Neural progenitor cell (in vitro differentiated cells): ENCODE results near the gene ADRA2A.

ENCODE experiments used
- EZH2 ChIP-seq: fragments of 200-600 bp; sonication (generic); IDR thresholded peaks from 2 replicates; pipeline ENCODE4 v1.6.1; 2017; ENCODE audit warnings: antibody characterized with exemption, mild to moderate bottlenecking, moderate library complexity
- EZH2phosphoT487 ChIP-seq: fragments of 200-600 bp; sonication (generic); IDR thresholded peaks from 2 replicates; pipeline ENCODE4 v1.6.1; 2017; ENCODE audit warnings: antibody characterized with exemption
- TF ChIP-seq, protein P1 (sequence below): fragments of 200-600 bp; sonication (generic); IDR thresholded peaks from 2 replicates; pipeline ENCODE4 v1.5.1; 2017; ENCODE audit warnings: antibody characterized with exemption, mild to moderate bottlenecking

DNA sequence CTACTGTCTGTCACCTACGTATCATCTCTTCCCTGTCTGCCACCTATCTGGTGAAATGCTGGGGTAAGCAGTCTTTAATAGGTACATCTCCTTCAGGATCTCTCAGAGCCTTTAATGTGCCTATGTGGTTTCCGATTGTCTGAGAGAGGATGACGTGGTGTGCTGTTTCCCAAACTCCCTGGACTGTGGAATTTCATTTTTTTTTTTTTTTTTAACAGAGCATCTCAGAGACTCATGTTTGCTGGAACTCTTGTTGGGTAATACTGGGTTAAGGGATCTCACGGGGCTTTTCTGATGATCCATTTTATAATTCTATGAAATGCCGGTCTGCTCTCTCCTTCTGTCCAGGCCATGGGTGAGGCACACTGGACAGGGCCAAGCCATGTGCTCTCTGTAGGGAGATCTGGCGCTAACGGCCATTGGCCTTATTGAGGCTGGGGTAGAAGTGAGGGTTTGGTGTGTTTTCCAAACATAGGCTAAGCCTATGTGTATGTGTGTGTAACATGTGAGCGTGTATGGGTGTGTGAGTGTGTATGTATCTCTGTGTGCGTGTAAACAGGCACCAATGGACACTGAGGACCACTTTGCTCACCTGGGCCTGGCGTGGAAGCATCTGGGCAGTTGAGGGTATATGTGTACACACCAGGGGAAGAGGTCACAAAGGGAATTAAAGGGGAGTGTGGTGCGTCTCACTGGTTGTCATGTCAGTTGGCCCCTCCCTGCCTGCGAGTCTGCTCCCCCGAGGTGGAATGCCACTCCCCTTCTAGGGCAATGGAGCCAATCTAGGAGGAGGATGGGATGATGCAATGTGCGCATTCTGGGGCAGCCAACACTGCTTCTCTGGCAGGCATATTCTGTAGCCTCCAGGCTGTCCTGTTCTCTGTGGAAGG lies 7.8 kb downstream of the ADRA2A start:
- TF ChIP-seq, protein P1, sequence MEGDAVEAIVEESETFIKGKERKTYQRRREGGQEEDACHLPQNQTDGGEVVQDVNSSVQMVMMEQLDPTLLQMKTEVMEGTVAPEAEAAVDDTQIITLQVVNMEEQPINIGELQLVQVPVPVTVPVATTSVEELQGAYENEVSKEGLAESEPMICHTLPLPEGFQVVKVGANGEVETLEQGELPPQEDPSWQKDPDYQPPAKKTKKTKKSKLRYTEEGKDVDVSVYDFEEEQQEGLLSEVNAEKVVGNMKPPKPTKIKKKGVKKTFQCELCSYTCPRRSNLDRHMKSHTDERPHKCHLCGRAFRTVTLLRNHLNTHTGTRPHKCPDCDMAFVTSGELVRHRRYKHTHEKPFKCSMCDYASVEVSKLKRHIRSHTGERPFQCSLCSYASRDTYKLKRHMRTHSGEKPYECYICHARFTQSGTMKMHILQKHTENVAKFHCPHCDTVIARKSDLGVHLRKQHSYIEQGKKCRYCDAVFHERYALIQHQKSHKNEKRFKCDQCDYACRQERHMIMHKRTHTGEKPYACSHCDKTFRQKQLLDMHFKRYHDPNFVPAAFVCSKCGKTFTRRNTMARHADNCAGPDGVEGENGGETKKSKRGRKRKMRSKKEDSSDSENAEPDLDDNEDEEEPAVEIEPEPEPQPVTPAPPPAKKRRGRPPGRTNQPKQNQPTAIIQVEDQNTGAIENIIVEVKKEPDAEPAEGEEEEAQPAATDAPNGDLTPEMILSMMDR, result no peak
- no peak for TF ChIP-seq EZH2
- no peak for TF ChIP-seq EZH2phosphoT487
